GM13977 (cell line): ENCODE data around the gene LAMA5.

Source experiments
- DNase-seq: peaks from one replicate; pipeline ENCODE4 v3.0.0; 2012; ENCODE audit warnings: low spot score
- CTCF ChIP-seq: IDR thresholded peaks from 2 replicates; pipeline ENCODE4 v1.5.1; 2012; ENCODE audit warnings: mild to moderate bottlenecking, control low read depth; ENCODE audit not compliant: insufficient read depth; ENCODE audit errors: extremely low read depth, missing control alignments
- in situ Hi-C: fragments of 300-500 bp; cut with MboI; formaldehyde crosslinking; loops from one replicate; pipeline ENCODE4 v1.12.0; 2022; ENCODE audit warnings: low sequenced_read_pairs, low pct_unique_long_range_greater_than_20kb, mixed read lengths, inconsistent platforms; ENCODE audit not compliant: unreplicated experiment

LAMA5 gene

GRCh38 chr20:62368976-62369814 lies 2.1 kb upstream of the LAMA5 start:
- no peak for DNase-seq
- in situ Hi-C loops: no loop called here
- TF ChIP-seq CTCF: peak; percentile 31

- in situ Hi-C loops: no loop called here
- DNase-seq: no peak
- TF ChIP-seq CTCF: no peak
These were observed 1.4 kb upstream of the LAMA5 start for GRCh38 chr20:62368392-62368975.

- in situ Hi-C loops: no loop called here
- DNase-seq: no peak
- TF ChIP-seq CTCF: no peak
These were observed 700 bp upstream of the LAMA5 start for GRCh38 chr20:62367633-62368391.

GRCh38 chr20:62366370-62367135 lies 559 bp downstream of the LAMA5 start:
- in situ Hi-C loops: no loop called here
- no peak for DNase-seq
- TF ChIP-seq CTCF: no peak

- TF ChIP-seq CTCF: no peak
- in situ Hi-C loops: no loop called here
- no peak for DNase-seq
These were observed 1.2 kb downstream of the LAMA5 start for GRCh38 chr20:62365814-62366369.
